Measurements from ENCODE around the gene TFAP2D.

- TF ChIP-seq CTCF (IDR thresholded peaks at IDR 0.05): no peak
- TF ChIP-seq POLR2A (IDR thresholded peaks at IDR 0.05): no peak
Measured at GRCh38 chr6:50712291-50712690, 1.0 kb upstream of the TFAP2D start.

Measured in prostate gland (tissue), 2 donors.